Measurements from ENCODE around the gene PAPPA.

DNA sequence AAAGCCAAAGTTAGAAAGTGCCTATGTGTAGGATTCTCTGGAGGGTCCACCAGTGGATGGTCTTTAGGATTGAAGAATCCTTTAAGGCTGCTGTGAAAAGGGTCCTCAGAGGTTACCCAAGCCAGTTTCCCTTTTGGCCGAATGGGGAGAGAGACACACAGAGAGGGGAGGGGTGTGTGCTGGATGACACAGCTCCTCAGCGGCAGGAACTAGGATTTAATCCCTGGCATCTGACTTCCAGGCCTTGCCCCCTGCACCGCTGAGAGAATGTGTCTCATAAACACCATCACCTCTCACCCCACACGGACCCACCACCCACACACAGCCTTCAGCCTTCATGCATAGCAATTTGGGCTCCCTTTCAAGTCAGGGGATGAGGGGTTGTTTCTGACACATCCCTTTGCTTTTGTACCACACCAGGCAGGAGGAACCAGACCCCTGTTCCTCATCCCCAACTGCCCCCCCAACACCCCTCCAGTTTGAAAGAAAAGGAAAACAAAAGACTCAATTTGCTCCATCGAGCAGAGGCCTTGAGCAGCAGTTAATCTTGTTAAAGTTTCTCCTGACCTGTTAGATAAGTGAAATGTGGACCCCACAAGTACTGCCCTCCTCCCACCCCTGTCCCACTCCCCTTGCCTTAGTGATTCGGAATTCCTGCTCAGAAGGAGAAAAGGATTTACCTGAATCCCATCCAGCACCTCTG, 4.0 kb downstream of the PAPPA start:
- TF ChIP-seq, protein P1, sequence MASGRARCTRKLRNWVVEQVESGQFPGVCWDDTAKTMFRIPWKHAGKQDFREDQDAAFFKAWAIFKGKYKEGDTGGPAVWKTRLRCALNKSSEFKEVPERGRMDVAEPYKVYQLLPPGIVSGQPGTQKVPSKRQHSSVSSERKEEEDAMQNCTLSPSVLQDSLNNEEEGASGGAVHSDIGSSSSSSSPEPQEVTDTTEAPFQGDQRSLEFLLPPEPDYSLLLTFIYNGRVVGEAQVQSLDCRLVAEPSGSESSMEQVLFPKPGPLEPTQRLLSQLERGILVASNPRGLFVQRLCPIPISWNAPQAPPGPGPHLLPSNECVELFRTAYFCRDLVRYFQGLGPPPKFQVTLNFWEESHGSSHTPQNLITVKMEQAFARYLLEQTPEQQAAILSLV (tag; IDR thresholded peaks at IDR 0.05) = no peak
- TF ChIP-seq, protein P2, sequence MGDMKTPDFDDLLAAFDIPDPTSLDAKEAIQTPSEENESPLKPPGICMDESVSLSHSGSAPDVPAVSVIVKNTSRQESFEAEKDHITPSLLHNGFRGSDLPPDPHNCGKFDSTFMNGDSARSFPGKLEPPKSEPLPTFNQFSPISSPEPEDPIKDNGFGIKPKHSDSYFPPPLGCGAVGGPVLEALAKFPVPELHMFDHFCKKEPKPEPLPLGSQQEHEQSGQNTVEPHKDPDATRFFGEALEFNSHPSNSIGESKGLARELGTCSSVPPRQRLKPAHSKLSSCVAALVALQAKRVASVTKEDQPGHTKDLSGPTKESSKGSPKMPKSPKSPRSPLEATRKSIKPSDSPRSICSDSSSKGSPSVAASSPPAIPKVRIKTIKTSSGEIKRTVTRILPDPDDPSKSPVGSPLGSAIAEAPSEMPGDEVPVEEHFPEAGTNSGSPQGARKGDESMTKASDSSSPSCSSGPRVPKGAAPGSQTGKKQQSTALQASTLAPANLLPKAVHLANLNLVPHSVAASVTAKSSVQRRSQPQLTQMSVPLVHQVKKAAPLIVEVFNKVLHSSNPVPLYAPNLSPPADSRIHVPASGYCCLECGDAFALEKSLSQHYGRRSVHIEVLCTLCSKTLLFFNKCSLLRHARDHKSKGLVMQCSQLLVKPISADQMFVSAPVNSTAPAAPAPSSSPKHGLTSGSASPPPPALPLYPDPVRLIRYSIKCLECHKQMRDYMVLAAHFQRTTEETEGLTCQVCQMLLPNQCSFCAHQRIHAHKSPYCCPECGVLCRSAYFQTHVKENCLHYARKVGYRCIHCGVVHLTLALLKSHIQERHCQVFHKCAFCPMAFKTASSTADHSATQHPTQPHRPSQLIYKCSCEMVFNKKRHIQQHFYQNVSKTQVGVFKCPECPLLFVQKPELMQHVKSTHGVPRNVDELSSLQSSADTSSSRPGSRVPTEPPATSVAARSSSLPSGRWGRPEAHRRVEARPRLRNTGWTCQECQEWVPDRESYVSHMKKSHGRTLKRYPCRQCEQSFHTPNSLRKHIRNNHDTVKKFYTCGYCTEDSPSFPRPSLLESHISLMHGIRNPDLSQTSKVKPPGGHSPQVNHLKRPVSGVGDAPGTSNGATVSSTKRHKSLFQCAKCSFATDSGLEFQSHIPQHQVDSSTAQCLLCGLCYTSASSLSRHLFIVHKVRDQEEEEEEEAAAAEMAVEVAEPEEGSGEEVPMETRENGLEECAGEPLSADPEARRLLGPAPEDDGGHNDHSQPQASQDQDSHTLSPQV (IDR thresholded peaks at IDR 0.05) = no peak
- no peak for TF ChIP-seq PATZ1 (CRISPR knock-in tag; IDR thresholded peaks at IDR 0.05; ENCODE audit: borderline replicate concordance)
- TF ChIP-seq, protein P3, sequence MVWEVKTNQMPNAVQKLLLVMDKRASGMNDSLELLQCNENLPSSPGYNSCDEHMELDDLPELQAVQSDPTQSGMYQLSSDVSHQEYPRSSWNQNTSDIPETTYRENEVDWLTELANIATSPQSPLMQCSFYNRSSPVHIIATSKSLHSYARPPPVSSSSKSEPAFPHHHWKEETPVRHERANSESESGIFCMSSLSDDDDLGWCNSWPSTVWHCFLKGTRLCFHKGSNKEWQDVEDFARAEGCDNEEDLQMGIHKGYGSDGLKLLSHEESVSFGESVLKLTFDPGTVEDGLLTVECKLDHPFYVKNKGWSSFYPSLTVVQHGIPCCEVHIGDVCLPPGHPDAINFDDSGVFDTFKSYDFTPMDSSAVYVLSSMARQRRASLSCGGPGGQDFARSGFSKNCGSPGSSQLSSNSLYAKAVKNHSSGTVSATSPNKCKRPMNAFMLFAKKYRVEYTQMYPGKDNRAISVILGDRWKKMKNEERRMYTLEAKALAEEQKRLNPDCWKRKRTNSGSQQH (CRISPR knock-in tag; IDR thresholded peaks at IDR 0.05) = no peak
- TF ChIP-seq SMAD1 (IDR thresholded peaks at IDR 0.05; ENCODE audit: low read depth, low read length, partially characterized antibody) = no peak
- no peak for TF ChIP-seq EZH2 (IDR thresholded peaks at IDR 0.05; ENCODE audit: borderline replicate concordance, low read depth, low read length)
- TF ChIP-seq ZNF121 (CRISPR knock-in tag; conservative IDR thresholded peaks at IDR 0.05) = no peak
- TF ChIP-seq SMARCB1 (IDR thresholded peaks at IDR 0.05; ENCODE audit: insufficient read length, low read depth) = no peak
- no peak for TF ChIP-seq POLR2A (conservative IDR thresholded peaks at IDR 0.05)
- TF ChIP-seq FOXM1 (IDR thresholded peaks at IDR 0.05; ENCODE audit: low read depth) = no peak
- no peak for TF ChIP-seq FOXM1 (CRISPR knock-in tag; IDR thresholded peaks at IDR 0.05; ENCODE audit: low read depth)
- no peak for TF ChIP-seq ZNF24 (IDR thresholded peaks at IDR 0.05)
- no peak for TF ChIP-seq IFI16 (CRISPR knock-in tag; IDR thresholded peaks at IDR 0.05)
- TF ChIP-seq POLR3A (IDR thresholded peaks at IDR 0.05; ENCODE audit: borderline replicate concordance, extremely low read depth, insufficient read depth, insufficient read length) = no peak
